PFSK-1 (cell line): ENCODE measurements around the gene KCNK3.

ENCODE experiments used
- SIN3A ChIP-seq: IDR thresholded peaks from 2 replicates; pipeline ENCODE4 v1.6.1; 2012; ENCODE audit warnings: mild to moderate bottlenecking, low read length, moderate library complexity, borderline replicate concordance; ENCODE audit not compliant: insufficient read depth
- TF ChIP-seq, protein P1 (sequence below), 2 experiments: IDR thresholded peaks; 2 replicates each; pipeline versions ENCODE4 v1.6.1 to v1.8.0; 2011 to 2012; ENCODE audit warnings: low read depth in 2 of 2, low read length in 2 of 2, control low read depth in 1 of 2, inconsistent platforms in 1 of 2, mild to moderate bottlenecking in 1 of 2, moderate library complexity in 1 of 2; ENCODE audit not compliant: insufficient read depth in 1 of 2

DNA sequence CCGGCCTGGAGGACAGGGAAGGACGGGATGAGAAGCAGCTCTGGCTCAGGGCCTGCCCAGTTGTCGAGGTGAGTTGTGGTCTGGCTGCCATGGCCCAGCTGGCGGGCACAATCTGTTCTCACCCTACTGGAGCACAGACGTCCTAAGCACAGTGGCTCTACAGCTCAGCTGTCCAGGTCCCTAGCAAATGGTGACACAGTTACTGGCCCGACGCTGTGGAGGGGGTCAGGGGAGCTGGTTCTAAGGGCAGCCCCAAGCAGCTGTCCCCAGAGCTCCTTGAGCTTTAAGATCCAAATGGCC lies 32.9 kb downstream of the KCNK3 start:
- TF ChIP-seq, protein P1, sequence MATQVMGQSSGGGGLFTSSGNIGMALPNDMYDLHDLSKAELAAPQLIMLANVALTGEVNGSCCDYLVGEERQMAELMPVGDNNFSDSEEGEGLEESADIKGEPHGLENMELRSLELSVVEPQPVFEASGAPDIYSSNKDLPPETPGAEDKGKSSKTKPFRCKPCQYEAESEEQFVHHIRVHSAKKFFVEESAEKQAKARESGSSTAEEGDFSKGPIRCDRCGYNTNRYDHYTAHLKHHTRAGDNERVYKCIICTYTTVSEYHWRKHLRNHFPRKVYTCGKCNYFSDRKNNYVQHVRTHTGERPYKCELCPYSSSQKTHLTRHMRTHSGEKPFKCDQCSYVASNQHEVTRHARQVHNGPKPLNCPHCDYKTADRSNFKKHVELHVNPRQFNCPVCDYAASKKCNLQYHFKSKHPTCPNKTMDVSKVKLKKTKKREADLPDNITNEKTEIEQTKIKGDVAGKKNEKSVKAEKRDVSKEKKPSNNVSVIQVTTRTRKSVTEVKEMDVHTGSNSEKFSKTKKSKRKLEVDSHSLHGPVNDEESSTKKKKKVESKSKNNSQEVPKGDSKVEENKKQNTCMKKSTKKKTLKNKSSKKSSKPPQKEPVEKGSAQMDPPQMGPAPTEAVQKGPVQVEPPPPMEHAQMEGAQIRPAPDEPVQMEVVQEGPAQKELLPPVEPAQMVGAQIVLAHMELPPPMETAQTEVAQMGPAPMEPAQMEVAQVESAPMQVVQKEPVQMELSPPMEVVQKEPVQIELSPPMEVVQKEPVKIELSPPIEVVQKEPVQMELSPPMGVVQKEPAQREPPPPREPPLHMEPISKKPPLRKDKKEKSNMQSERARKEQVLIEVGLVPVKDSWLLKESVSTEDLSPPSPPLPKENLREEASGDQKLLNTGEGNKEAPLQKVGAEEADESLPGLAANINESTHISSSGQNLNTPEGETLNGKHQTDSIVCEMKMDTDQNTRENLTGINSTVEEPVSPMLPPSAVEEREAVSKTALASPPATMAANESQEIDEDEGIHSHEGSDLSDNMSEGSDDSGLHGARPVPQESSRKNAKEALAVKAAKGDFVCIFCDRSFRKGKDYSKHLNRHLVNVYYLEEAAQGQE (IDR thresholded peaks at IDR 0.05; ENCODE audit: insufficient read depth in 1 of 2, low read depth in 2 of 2, low read length in 2 of 2) = no peak
- no peak for TF ChIP-seq SIN3A
